GM19397 (cell line): ENCODE data around the gene ACTR10.
A peak's percentile ranks its signal among the peaks of the same experiment; 100 is the strongest.

ENCODE experiments used
- ATAC-seq: cut with Tn5 transposase; IDR thresholded peaks from one replicate; pipeline ENCODE4 v1.9.1; 2021; ENCODE audit warnings: mild to moderate bottlenecking, moderate library complexity; ENCODE audit not compliant: unreplicated experiment

The ACTR10 gene

DNA sequence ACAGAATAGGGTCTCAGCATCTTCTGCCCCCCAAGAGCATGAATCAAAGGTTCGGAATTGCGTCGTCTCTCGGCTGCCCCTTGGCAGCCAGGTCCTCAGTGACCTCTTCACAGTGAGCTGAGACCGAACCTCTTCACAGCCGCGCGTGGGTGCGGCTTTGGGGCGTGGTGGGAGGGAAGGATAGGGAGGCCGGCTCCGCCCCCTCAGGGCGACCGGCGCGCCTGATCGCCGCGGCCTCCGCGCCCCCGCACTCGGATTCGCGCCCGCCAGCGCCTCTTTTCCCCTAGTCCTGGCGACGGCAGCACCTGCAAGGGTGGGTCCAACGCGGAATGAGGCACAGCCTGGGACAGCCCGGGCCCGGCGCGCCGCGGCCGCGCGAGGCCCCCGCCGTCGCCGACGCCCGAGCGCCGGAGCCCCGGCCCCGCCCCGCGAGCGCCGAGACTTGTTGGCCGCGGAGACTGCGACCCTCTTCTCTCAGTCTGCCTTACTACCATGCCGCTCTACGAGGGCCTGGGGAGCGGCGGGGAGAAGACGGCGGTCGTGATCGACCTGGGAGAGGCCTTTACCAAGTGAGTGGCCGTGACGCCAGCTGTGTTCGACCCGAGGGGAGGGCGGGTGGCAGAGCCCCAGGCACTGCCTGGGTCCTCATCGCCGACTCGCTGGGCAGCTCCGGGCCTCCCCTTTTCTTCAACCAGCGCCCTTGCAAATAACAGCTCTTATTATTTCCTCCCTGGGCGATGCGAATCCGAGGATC, at the start of gene ACTR10:
TSS of gene ACTR10 (plus strand) at position 424 of the 754 bp plus-strand sequence. CDS start at position 493, 69 bp downstream.
- peak; percentile 95 for ATAC-seq

DNA sequence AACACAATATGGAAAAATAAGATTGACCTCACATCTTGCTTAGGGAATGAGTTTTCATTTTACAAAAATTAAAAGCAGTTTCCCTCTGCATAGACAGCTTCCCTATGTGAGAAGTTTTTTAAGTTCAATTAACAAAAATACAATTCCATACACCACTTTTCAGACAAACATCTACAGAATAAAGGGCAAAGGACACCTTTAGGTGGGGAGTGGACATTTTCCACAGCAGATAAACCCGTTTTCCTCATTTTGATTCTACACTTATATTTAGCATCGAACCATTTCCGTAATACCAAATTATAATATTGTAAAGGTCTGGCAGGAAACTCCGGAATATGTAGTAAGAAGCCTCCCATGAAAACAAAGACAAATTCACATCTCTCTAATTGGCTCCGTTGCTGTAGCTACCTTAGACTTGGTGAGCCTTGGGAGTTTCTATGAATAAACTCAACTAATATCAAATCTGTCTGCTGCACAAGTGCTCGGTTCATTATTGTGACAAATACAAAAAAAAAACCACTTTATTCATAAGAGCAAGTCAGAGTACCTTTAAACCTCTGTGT, 49.6 kb upstream of the ACTR10 start:
- no peak for ATAC-seq

DNA sequence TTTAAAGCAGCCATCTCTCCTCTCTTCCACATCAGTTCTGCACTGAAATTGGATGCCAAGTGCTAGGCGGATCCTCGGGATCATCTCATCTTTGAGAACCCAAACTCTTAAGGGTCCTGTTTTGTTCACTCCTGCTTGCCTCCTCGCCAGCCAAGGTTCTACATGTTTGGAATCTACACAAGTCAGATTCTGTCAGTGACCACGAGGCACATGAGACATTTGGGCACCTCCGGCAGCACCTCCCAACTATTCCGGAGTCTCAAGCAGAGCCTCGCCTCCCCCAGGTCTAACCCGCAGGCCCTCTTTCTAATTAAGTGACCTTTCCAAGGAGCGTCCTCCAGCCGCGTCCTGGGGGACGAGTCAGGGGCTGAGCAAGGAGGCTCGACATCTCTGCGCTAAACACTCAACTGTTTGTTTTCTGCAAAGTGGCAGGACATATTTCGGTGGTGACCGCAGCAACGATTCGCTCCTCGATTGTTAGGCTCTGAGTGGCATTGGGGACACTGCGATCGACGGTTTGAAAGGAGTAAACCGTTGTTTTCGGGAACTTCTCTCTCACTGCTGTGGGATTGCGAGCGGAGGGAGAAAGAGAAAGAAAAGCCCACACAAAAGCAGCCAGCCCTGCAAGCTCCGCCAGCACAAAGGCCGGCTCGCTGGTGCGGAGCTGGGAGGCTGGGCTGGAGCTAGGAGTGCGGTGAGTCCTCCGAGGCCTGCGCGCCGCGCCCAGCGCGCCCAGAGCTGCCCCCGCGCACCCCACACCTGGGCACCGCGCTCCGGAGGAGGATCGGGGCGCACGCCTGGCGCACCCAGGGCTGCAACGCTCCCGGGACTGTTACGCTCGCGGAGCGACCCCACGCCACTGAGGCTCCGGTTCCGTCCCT, 48.6 kb upstream of the ACTR10 start:
- peak; percentile 39 for ATAC-seq

DNA sequence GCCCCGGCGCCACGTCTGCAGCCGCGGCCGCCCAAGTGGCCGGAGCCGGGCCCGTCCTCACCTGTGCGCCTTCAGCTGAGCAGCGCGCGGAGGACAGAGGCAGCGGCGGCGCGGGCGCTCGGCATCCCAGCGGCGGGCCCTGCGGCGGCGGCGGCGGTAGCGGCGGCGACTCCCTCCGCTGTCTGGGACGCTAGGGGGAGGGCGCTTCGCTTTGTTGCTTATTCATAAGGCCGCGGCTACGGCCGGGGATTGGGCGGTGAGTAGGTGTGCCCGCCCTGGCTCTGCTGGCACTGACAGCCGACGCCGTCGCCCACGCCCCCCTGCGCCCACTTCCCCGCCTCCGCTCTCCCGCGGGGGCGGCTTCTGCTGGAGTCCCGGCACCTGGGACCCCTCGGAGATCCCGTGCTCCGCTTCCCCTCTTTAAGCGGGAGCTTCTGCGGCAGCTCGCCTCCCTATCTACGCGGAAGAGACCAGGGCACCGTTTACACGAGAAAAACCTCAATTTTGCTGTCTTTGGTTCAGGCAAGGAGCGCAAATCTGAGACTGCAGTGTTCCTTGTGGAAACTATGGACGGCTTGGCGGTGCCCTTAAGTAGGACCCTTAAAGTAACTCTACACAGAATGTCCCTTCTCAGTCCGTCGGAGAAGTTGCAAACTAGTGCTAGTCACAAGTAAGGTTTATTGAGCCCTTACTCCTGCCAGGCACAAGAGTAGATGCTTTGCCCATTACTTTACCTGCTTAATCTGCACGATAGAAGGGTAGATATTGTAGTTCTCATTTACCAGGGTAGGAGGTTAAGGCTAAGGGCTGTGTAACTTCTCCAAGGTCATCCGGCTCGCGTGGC, 47.7 kb upstream of the ACTR10 start, which contains the start of gene ARMH4:
TSS of gene ARMH4 (minus strand) at position 200 of the 844 bp plus-strand sequence. CDS start 12,855 bp downstream, outside the sequence.
- ATAC-seq, result peak; percentile 97

DNA sequence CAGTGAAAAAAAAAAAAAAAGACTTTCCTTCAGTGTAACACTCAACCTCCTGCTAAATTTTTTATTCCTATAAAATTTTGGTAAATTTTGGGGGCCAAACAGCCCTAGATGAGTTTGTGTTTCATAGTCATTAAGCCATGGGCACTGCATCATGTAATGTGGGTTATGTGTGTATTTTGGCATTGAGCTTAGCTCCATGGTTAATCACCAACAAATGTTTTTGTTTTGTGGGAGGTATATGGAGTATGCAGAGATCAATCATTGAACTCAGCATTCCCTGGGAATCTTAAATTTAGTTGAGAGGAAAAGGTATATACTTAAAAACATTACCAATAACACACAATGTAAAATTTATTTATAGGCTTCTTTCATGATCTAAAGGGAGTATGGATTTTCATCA, 39.4 kb upstream of the ACTR10 start:
- no peak for ATAC-seq

DNA sequence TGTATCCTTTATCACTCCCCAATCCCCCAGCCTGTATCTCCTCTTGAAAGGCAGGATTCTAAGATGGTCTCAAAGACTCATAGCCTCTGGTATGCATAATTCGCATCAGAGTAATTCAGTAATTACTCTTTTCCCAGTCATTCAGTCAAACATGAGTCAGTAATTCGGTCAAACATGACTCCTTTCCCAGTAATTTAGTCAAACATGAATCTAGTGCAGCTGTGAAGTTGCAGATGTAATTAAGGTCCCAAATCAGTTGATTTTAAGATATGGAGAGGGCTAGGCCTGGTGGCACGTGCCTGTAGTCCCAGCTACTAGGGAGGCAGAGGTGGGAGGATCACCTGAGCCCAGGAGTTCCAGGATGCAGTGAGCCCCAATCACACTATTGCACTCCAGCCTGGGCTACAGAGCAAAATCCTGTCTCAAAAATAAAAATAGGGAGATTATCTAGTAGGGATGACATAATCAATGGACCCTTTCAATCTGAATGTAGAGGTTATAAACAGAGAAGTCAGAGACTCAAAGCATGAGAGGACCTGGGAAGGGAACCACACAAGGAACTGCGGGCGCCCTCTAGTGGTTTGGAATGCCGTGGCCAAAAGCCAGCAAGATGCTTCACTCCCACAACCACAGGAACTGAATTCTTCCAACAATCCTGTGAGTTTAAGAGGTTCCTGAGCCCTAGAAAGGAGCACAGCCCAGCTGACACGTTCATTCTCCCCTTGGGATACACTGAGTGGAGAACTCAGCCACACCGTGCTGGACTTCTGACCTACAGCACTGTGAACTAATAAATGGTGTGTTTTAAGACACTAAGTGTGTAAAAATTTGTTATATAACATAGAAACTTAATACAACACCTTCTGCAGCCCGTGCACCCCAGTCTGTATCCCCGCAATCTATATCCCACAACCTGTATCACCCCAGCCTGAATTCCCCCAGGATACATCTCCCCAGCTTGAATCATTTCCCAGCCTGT, 33.7 kb upstream of the ACTR10 start:
- ATAC-seq, result no peak

DNA sequence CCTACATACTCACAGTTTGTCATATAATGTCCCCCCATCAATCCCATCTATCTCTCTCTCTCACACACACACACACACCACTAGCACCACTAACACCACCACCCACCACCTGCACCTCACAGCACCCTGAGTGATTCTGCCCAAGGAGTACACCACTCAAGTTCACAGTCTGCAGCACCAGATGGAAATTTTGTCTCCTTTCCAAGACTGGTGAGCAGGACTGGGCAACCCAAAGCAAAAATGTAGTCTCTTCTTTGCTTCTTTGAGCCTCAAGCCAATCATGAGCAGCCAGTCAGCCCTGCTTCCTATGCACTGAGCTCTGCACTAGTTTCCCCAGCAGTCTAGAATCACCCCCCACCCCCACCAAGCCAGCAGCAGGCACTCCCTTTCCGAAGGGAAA, 32.9 kb upstream of the ACTR10 start:
- no peak for ATAC-seq

DNA sequence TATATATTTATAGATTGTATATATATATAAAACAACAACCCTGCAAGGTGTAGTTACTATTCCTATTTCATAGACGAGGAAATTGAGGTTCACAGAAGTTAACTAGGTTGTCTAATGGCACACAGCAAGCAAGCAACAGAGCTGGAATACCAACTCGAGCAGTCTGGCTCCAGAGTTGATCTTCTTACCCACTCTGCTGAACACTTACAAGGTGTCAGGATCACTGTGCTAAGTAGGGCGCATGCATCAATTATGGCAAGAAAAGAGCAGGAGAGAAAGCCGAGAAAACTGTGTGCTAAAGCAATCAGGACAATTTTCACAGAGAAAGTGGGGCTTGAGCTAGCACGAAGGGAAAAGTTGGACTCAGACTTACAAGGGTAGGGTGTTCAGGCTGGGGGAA, 32.1 kb upstream of the ACTR10 start:
- no peak for ATAC-seq

DNA sequence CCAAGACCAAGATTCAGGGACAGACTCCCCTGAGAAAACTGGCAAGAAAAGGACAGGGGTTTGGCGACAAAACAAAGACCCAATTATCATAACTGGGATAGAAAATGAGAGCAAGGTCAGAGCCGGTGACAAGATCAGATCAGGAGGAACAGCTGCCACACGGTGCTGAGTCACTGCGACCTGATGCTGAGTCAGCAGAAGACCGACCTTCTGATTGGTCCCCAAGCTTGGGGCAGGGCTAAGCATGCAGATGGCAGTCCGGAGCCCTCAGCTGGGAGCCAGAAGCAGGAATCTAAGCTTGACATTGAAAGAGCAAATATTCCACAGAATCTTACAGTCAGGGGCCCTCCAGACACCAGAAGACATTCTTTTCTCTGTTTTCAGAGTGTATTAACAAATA, 28.9 kb upstream of the ACTR10 start:
- peak; percentile 72 for ATAC-seq

DNA sequence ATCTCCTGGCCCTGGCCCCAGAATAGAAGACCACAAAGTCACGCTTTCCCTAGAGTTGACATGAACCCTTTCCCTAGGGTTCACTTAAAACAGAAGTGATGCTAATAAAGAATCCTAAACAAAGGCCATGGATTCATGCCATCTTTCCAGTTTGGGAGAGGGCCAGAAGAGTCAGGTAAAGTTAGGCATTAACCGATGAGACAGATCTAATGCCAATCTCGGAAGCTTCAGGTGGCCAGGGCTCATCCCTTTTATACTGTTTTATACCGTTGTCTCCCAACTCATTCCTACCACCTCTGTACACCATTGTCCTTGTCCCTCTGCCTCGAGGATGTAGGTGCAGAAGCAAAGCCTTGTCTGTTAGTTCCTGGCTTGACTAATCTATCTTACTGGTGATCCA, 22.8 kb upstream of the ACTR10 start:
- no peak for ATAC-seq

DNA sequence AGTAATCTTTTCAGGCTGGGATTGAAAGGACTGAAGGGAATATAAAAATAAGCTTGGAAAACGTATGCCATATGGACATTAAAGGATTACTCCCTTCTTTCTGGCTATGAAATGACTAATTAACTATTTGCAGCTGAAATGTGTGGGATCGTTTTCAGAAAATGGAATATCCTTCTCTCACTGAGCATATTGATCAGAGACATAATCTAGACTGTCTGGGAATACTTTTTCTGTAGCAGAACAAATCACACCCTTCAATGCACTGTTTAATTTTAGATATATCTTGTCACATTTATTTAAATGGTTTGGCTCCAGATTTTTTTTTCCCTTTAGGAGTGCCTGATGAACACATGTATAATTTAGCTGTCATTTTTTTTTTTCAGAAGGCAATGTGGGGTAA, 10.8 kb upstream of the ACTR10 start:
- ATAC-seq, result no peak

DNA sequence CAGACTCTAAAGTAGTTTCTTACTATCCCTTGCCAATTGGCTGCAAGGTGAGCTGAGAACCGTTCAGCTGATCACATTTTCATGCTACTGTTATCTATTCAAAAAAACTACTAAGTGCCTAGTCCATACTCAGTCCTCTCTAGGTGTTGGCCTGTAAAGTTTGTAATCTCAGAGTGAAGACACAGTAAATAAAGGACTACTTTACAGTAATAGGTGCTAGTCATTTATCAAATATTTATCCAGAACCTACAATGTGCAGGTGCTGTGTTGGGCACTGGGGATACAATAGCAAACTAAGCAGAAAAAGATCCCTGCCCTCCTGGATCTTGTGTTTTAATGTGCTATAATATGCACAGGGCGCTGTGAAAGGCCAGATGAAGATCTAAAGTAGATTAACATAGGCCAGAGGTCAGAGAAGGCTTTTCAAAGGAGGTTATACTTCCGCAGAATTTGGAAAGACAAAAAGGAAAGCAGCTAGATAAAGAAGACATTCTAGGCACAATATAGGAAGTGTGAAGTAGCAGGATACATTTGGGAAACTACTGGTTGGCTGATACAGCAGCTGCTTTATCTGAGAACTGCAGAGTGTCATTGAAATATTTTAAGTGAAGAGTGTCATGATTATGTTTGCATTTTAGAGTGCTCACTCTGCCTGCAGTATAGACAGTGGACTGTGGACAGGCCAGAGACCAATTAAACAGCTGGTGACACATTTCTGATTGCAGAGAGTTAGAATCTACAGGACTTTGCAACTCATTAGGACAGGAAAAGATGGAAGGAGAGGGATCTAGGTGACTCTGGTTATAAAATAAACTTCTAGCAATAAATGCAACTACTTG, 8.0 kb upstream of the ACTR10 start:
- ATAC-seq, result no peak

DNA sequence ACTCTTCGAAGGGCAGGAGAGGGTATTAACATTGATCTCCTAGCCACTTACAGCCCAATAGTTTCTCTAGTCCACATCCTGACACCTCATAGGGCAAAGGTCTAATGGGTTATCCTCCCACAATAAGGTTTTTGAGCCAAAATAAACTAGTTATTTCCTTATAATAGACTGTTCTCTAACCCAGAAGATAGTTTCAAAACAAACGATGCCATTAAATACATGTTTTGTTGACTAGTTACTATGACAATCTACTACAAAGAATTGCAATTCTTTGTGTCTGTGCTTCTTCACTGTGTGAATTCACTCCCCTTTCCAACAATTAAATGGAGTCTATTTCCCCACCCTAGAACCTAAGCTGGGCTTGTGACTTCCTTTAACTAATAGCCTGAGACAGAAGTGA, 6.4 kb upstream of the ACTR10 start:
- ATAC-seq, result no peak

DNA sequence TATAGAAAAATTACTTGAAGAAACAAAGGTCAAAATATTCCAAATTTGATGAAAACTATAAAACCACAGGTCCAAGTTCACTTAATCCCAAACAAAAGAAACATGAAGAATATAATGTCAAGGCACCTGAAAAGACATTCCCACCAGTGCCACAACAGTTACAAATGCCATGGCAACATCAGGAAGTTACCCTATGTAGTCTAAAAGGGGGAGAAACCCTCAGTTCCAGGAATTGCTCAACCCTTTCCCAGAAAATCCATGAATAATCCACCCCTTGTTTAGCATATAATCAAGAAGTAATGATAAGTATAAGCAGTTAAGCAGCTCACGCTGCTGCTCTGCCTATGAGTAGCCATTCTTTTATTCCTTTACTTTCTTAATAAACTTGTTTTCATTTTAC, 3.8 kb upstream of the ACTR10 start:
- no peak for ATAC-seq

DNA sequence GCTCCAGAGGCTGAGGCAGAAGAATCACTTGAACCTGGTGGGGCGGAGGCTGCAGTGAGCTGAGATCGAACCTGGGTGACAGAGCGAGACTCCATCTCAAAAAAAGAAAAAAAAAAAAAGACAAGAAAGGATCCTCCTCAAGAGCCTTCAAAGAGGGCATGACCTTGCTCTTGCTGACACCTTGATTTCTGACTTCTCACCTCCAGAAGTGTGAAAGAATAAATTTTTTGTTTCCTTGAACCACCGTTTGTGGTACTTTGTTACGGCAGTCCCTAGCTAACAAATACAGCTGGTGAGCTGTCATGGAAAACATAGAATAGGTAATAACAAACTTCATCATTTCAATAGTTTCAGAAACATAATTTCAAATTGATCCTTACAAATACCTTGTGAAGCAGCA, 1.9 kb upstream of the ACTR10 start:
- no peak for ATAC-seq

DNA sequence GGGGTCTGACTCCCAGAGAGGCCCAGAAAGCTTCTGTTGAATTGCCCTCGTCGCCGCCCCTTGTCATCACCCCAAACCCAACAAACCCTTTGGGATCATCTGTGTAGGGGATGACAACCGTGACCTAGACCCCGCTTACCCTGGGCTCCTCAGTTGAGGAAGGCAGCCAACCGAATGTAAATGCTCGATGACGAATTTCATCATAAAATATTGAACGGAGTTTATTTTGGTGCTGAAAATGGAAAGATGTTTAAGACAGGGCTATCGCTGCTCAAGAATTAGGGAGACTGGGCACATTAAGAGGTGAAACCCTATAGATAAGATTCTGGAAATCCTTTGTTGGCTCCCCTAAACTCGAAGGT, 512 bp downstream of the ACTR10 start:
- peak; percentile 1 for ATAC-seq

DNA sequence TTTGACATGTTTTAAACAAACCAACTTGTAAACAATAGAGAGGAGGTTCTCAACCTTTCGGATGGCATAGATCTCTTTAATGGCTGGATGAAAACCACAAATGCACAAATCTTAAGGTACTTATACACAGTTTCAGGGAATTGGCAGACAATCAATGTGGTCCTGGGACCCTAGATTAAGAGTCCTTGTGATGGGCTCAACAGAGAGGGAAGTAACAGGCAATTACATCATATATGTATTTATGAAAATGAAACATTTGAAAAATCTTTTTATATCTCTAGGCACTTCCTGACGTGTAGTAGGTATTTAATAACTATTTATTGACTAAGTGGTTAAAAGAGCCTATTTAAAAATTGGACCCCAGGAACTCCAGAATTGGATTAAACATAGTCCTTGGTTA, 897 bp downstream of the ACTR10 start:
- no peak for ATAC-seq

DNA sequence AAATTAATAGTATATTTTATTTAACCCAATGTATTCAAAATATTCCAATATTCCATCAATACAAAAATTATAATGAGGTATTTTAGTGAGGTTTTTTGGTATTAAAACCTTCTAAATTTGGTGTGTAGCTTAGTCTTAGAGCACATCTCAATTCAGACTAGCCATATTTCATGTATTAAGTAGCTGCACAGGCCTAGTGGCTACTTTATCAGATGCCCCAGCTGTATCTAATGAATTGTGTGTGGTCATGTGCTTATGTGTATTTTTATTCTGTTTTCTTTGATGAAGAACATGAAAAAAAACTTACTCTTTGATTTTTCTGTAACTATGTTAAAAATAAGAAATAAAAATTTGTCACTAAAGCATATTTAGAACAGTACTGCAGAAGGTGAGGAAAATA, 13.2 kb downstream of the ACTR10 start:
- no peak for ATAC-seq
